Measurements from ENCODE around the gene UPP2. TPM values are rescaled to one million over a fixed set of nuclear protein-coding genes. Genes with fewer than 3 reads are reported as not detected.

The UPP2 gene
- total RNA-seq, 1 donor from 2014 or later = not detected

- Mint-ChIP-seq H3K27me3 (ENCODE audit: low read depth) (no peaks in the 10 kb centered on the region), H3K4me3 (no peak overlapping the region), H3K36me3 (no peaks in the 10 kb centered on the region), H3K27ac (no peak overlapping the region), H3K4me1 (no peaks in the 10 kb centered on the region), H3K9me3 (no peaks in the 10 kb centered on the region)
- TF ChIP-seq CTCF (IDR thresholded peaks at IDR 0.05; ENCODE audit: unreplicated experiment) = no peak
- no peak for DNase-seq (ENCODE audit: low spot score in 2 of 2, unreplicated experiment in 2 of 2)
These were observed 3.5 kb upstream of the UPP2 start for GRCh38 chr2:158098178-158098577.

- no peaks in the 10 kb centered on the region for H3K36me3 Mint-ChIP-seq
- no peak overlapping the region for H3K4me3 Mint-ChIP-seq
- peaks cover 3% of the 10 kb centered on the region for H3K27me3 Mint-ChIP-seq (ENCODE audit: low read depth)
- no peak for TF ChIP-seq CTCF (IDR thresholded peaks at IDR 0.05; ENCODE audit: unreplicated experiment)
- no peaks in the 10 kb centered on the region for H3K4me1 Mint-ChIP-seq
- no peak for DNase-seq (ENCODE audit: low spot score in 2 of 2, unreplicated experiment in 2 of 2)
- no peaks in the 10 kb centered on the region for H3K9me3 Mint-ChIP-seq
- no peak overlapping the region for H3K27ac Mint-ChIP-seq
These were observed 2.0 kb upstream of the UPP2 start for GRCh38 chr2:158099716-158100115.

- no peak overlapping the region for H3K27ac Mint-ChIP-seq
- H3K9me3 Mint-ChIP-seq = no peaks in the 10 kb centered on the region
- H3K36me3 Mint-ChIP-seq = no peaks in the 10 kb centered on the region
- no peak for DNase-seq (ENCODE audit: low spot score in 2 of 2, unreplicated experiment in 2 of 2)
- TF ChIP-seq CTCF (IDR thresholded peaks at IDR 0.05; ENCODE audit: unreplicated experiment) = no peak
- no peak overlapping the region for H3K4me3 Mint-ChIP-seq
- H3K27me3 Mint-ChIP-seq (ENCODE audit: low read depth) = peaks cover 3% of the 10 kb centered on the region
- no peaks in the 10 kb centered on the region for H3K4me1 Mint-ChIP-seq
These were observed 1.3 kb upstream of the UPP2 start for GRCh38 chr2:158100411-158100810.

- Mint-ChIP-seq H3K36me3 (no peaks in the 10 kb centered on the region), H3K9me3 (no peaks in the 10 kb centered on the region), H3K4me1 (no peaks in the 10 kb centered on the region), H3K27me3 (ENCODE audit: low read depth) (peaks cover 7% of the 10 kb centered on the region), H3K27ac (no peak overlapping the region), H3K4me3 (no peak overlapping the region)
- TF ChIP-seq CTCF (IDR thresholded peaks at IDR 0.05; ENCODE audit: unreplicated experiment) = no peak
- DNase-seq (ENCODE audit: low spot score in 2 of 2, unreplicated experiment in 2 of 2) = no peak
These were observed 770 bp downstream of the UPP2 start for GRCh38 chr2:158102446-158102845.

GRCh38 chr2:158103411-158104012 is 1.8 kb downstream of the UPP2 start:
- H3K9me3 Mint-ChIP-seq = no peaks in the 10 kb centered on the region
- no peaks in the 10 kb centered on the region for H3K4me1 Mint-ChIP-seq
- no peaks in the 10 kb centered on the region for H3K36me3 Mint-ChIP-seq
- no peak overlapping the region for H3K27ac Mint-ChIP-seq
- no peak for TF ChIP-seq CTCF (IDR thresholded peaks at IDR 0.05; ENCODE audit: unreplicated experiment)
- no peak for DNase-seq (ENCODE audit: low spot score in 2 of 2, unreplicated experiment in 2 of 2)
- peaks cover 11% of the 10 kb centered on the region for H3K27me3 Mint-ChIP-seq (ENCODE audit: low read depth)
- no peak overlapping the region for H3K4me3 Mint-ChIP-seq

- H3K4me1 Mint-ChIP-seq = no peaks in the 10 kb centered on the region
- no peak overlapping the region for H3K27ac Mint-ChIP-seq
- TF ChIP-seq CTCF (IDR thresholded peaks at IDR 0.05; ENCODE audit: unreplicated experiment) = no peak
- no peaks in the 10 kb centered on the region for H3K36me3 Mint-ChIP-seq
- peaks cover 11% of the 10 kb centered on the region for H3K27me3 Mint-ChIP-seq (ENCODE audit: low read depth)
- no peak overlapping the region for H3K4me3 Mint-ChIP-seq
- DNase-seq (ENCODE audit: low spot score in 2 of 2, unreplicated experiment in 2 of 2) = no peak
- H3K9me3 Mint-ChIP-seq = no peaks in the 10 kb centered on the region
These were observed 3.2 kb downstream of the UPP2 start for GRCh38 chr2:158104903-158105302.
